ENCODE results near the gene CYP26C1.

The CYP26C1 gene, protein sequence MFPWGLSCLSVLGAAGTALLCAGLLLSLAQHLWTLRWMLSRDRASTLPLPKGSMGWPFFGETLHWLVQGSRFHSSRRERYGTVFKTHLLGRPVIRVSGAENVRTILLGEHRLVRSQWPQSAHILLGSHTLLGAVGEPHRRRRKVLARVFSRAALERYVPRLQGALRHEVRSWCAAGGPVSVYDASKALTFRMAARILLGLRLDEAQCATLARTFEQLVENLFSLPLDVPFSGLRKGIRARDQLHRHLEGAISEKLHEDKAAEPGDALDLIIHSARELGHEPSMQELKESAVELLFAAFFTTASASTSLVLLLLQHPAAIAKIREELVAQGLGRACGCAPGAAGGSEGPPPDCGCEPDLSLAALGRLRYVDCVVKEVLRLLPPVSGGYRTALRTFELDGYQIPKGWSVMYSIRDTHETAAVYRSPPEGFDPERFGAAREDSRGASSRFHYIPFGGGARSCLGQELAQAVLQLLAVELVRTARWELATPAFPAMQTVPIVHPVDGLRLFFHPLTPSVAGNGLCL

GRCh38 chr10:93059975-93060886 is at the start of gene CYP26C1:
TSS of gene CYP26C1 (plus strand) at chr10:93060798. CDS start at chr10:93061264, 466 bp downstream.
- DNase-seq = no peak

DNA sequence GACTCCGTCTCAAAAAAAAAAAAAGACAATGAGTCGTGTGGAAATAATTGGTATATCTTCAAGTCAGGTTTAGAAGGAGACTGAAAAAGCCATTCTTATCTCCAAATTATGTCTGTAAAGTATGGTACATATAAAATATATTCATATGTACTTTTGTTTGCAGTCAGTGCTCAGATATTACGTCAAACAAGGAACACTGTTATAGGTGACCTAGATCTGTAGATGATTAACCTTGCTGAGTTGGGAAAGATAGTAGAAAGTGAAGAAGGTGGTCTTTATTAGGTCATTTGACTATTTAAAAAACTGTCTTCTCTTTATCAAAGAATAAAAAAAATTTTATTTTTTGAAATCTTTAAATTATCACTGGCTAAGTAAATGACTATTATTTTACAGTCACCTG is 44.9 kb upstream of the CYP26C1 start:
- no peak for DNase-seq

GRCh38 chr10:93023013-93023650 is 37.5 kb upstream of the CYP26C1 start:
- no peak for DNase-seq

DNA sequence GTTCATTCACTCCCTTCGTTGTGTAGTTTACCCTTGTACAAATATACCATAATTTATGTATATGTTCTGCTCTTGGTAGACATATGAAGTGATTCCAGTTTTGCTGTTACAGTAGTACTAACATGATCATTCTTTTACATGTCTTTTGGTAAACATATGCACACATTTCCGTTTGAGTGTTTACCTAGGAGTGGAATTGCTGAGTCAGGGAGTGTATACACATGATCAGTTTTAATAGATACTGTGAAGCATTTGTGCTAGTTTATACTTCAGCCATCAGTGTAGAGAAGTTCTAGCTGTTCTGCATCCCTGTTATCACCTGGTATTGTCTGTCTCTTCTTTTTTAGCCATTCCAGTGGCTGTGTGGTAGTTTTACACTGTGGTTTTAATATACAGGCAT is 34.5 kb upstream of the CYP26C1 start:
- DNase-seq = no peak

DNA sequence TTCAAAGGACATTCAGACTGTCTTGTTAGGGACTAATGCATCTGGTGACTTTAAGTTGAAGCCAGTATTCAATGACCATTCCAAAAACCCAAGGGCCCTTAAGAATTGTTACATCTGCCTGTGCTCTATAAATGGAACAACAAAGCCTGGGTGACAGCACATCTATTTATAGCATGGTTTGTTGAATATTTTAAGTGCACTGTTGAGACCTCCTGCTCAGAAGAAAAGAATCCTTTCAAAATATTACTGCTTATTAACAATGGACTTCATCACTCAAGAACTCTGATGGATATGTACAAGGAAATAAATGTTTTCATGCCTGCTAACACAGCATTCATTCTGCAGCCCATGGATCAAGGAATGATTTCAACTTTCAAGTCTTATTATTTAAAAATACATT is 33.1 kb upstream of the CYP26C1 start:
- no peak for DNase-seq

DNA sequence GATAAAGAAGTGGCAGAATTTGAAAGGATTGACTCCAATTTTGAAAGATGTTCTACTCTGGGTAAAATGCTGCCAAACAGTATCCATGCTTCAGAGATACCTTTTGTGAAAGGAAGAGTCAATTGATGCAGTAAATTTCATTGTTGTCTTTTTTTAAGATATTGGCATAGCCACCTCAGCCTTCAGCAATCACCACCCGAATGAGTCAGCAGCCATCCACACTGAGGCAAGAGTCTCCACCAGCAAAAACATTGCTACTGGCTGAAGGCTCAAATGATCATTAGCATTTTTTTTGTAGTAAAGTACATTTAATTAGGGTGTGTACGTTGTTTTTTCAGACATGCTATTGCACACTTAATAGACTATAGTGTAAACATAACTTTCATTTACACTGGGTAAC is 31.7 kb upstream of the CYP26C1 start:
- DNase-seq = no peak

- DNase-seq = no peak
These were observed 30.2 kb upstream of the CYP26C1 start for GRCh38 chr10:93030409-93030808.

GRCh38 chr10:93032105-93032808 is 28.3 kb upstream of the CYP26C1 start:
- no peak for DNase-seq

DNA sequence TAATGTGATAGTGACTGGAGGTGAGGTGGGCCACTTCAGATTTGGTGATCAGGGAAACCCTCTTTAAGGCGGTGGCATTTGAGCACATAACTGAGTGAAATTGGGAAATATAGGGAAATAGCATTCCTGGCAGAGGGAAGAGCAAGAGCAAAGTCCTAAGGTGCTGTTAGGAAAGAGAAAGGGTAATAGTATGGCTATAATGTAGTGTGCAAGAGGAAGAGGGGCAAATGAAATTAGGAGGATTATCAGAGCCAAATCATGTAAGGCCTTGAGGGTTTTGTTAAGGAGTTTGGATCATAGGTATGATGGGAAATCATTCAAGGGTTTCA is 27.8 kb upstream of the CYP26C1 start:
- no peak for DNase-seq

DNA sequence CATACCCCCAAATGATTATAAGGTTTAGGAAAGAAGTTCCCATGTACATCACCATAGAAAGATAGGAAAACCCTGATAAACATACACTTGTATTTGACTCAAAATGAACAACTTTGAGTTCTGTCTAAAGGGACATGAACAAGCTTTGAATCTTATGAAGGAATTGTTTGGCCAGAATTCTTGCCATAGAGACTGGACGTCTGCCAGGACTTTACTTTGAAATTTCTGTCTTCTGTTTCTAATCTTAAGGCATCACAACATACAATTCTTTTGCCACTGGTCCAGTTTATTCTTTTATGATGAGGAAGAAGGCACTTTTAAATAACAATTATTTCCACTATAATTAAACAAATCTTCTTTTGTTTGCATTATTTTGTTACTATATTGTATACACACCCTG is 26.2 kb upstream of the CYP26C1 start:
- no peak for DNase-seq

- DNase-seq = no peak
These were observed 21.5 kb upstream of the CYP26C1 start for GRCh38 chr10:93039110-93039509.

GRCh38 chr10:93039721-93040120 is 20.9 kb upstream of the CYP26C1 start:
- DNase-seq = no peak

GRCh38 chr10:93054486-93054885 is 6.1 kb upstream of the CYP26C1 start:
- DNase-seq = no peak

DNA sequence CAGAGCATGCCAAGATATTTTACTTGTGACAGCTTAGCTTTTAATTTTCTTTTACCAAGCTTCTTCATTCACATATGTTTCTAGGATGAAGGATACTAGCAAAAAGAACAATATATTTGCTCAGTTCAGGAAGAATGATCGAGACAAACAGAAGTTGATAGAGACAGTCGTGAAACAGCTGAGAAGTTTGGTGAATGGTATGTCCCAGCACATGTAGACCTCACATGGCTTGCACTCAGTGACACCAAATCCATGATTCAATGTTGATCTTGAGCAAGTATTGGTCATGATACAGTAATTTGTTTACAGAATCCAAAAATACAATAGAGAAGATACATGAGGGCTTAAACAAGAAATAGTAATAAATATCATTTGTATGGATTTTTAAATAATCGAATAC is 2.5 kb upstream of the CYP26C1 start:
- DNase-seq = no peak

- no peak for DNase-seq
These were observed 442 bp downstream of the CYP26C1 start for GRCh38 chr10:93060887-93061593.

DNA sequence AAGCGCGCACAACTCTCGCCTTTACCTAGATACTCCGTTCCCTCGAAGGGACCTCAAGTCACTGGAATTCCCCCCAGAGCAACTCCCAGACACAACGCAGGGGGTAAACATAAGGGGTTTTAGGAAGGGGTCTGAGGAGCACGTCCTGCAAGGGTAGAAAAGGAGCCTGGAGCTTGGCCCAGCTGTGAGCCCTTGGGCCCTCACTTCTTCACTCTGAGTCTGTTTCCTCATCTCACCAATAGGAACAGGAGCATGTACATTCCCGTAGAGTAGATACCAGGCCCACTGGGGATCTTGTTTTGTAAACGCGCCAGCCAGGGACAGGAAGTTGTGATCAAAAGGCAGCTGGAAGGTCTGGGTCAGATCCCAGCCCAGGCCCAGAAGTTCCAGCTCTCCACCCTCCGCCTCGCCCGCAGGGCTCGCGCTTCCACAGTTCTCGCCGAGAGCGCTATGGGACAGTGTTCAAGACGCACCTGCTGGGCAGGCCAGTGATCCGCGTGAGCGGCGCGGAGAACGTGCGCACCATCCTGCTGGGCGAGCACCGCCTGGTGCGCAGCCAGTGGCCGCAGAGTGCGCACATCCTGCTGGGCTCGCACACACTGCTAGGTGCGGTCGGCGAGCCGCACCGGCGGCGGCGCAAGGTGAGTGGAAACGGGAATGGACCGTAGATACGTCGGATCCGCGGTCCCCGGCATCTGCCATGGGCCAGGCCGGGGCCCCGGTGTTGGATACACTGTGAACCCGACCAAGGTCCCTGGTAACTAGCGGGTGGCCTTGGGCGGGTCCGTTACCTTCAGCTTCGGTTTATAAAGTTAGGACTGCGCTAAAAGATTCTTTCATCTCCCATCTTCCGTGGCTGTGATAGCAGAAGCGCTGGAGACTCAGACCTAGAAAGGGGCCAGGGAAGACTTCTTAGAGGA is 1.3 kb downstream of the CYP26C1 start:
- no peak for DNase-seq

DNA sequence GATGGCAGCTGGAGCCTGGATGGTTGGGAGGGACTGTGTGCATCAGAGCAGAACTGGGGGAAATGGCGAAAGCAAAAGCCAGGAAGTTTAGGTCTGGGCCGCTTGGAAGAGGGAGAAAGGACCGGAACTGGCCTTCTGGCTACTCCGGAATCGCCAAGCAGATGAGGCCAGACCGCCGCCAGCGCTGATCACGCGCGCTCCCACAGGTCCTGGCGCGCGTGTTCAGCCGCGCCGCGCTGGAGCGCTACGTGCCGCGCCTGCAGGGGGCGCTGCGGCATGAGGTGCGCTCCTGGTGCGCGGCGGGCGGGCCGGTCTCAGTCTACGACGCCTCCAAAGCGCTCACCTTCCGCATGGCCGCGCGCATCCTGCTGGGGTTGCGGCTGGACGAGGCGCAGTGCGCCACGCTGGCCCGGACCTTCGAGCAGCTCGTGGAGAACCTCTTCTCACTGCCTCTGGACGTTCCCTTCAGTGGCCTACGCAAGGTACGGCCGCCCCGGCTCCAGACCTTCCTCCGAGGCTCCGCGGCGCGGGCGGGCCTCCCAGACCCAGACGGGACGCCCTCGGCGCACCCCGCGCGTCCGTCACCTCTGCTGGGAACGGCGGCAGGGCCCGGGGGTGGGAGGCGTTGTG is 2.0 kb downstream of the CYP26C1 start:
- peak; percentile 28 for DNase-seq

GRCh38 chr10:93063144-93063976 is 2.8 kb downstream of the CYP26C1 start:
- no peak for DNase-seq

GRCh38 chr10:93063977-93064660 is 3.5 kb downstream of the CYP26C1 start:
- DNase-seq = no peak

Data from CD4-positive, alpha-beta T cell treated with Interleukin-6 for 4 hours (primary cell).